PFSK-1 (cell line): ENCODE results near the gene MRPL50.

ENCODE experiments used
- FOXP2 ChIP-seq: optimal IDR thresholded peaks from 2 replicates; pipeline ENCODE3; 2011; ENCODE audit warnings: borderline replicate concordance, control low read depth, inconsistent platforms; ENCODE audit not compliant: insufficient read depth; ENCODE audit errors: extremely low read length, extremely low read depth
- POLR2AphosphoS5 ChIP-seq: IDR thresholded peaks from 2 replicates; pipeline ENCODE4 v1.6.1; 2012; ENCODE audit warnings: low read depth, mild to moderate bottlenecking, control low read depth, low read length, moderate library complexity
- SIN3A ChIP-seq: IDR thresholded peaks from 2 replicates; pipeline ENCODE4 v1.6.1; 2012; ENCODE audit warnings: mild to moderate bottlenecking, low read length, moderate library complexity, borderline replicate concordance; ENCODE audit not compliant: insufficient read depth
- TAF1 ChIP-seq: IDR thresholded peaks from 2 replicates; pipeline ENCODE4 v1.6.1; 2012; ENCODE audit warnings: low read length, control low read depth, borderline replicate concordance; ENCODE audit not compliant: insufficient read depth
- TF ChIP-seq, protein P1 (sequence below), 2 experiments: IDR thresholded peaks; 2 replicates each; pipeline versions ENCODE4 v1.6.1 to v1.8.0; 2011 to 2012; ENCODE audit warnings: low read depth in 2 of 2, low read length in 2 of 2, control low read depth in 1 of 2, inconsistent platforms in 1 of 2, mild to moderate bottlenecking in 1 of 2, moderate library complexity in 1 of 2; ENCODE audit not compliant: insufficient read depth in 1 of 2

Gene MRPL50

DNA sequence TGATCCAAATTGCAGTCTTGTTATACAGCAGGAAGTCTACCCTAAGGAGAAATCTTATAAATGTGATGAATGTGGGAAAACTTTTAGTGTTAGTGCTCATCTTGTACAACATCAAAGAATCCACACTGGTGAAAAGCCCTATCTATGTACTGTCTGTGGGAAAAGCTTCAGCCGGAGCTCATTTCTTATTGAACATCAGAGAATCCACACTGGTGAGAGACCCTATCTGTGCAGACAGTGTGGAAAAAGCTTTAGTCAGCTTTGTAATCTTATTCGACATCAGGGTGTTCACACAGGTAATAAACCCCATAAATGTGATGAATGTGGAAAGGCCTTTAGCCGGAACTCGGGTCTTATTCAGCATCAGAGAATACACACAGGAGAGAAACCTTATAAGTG, 10.7 kb upstream of the MRPL50 start:
- TF ChIP-seq TAF1 (no peak), SIN3A (no peak), POLR2AphosphoS5 (no peak), FOXP2 (no peak)
- TF ChIP-seq, protein P1, sequence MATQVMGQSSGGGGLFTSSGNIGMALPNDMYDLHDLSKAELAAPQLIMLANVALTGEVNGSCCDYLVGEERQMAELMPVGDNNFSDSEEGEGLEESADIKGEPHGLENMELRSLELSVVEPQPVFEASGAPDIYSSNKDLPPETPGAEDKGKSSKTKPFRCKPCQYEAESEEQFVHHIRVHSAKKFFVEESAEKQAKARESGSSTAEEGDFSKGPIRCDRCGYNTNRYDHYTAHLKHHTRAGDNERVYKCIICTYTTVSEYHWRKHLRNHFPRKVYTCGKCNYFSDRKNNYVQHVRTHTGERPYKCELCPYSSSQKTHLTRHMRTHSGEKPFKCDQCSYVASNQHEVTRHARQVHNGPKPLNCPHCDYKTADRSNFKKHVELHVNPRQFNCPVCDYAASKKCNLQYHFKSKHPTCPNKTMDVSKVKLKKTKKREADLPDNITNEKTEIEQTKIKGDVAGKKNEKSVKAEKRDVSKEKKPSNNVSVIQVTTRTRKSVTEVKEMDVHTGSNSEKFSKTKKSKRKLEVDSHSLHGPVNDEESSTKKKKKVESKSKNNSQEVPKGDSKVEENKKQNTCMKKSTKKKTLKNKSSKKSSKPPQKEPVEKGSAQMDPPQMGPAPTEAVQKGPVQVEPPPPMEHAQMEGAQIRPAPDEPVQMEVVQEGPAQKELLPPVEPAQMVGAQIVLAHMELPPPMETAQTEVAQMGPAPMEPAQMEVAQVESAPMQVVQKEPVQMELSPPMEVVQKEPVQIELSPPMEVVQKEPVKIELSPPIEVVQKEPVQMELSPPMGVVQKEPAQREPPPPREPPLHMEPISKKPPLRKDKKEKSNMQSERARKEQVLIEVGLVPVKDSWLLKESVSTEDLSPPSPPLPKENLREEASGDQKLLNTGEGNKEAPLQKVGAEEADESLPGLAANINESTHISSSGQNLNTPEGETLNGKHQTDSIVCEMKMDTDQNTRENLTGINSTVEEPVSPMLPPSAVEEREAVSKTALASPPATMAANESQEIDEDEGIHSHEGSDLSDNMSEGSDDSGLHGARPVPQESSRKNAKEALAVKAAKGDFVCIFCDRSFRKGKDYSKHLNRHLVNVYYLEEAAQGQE (IDR thresholded peaks at IDR 0.05; ENCODE audit: insufficient read depth in 1 of 2, low read depth in 2 of 2, low read length in 2 of 2), result no peak

DNA sequence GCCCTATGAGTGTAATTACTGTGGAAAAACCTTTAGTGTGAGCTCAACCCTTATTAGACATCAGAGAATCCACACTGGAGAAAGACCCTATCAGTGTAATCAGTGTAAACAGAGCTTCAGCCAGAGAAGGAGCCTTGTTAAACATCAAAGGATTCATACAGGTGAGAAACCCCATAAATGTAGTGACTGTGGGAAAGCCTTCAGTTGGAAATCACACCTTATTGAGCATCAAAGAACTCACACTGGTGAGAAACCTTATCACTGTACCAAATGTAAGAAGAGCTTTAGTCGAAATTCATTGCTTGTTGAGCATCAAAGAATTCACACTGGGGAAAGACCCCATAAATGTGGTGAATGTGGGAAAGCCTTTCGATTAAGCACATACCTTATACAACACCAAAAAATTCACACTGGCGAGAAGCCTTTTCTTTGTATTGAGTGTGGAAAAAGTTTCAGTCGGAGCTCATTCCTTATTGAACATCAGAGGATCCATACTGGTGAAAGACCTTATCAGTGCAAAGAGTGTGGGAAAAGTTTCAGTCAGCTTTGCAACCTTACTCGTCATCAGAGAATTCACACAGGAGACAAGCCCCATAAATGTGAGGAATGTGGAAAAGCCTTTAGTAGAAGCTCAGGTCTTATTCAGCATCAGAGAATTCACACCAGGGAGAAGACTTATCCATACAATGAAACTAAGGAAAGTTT, 10.1 kb upstream of the MRPL50 start:
- TF ChIP-seq SIN3A (no peak), FOXP2 (no peak)

DNA sequence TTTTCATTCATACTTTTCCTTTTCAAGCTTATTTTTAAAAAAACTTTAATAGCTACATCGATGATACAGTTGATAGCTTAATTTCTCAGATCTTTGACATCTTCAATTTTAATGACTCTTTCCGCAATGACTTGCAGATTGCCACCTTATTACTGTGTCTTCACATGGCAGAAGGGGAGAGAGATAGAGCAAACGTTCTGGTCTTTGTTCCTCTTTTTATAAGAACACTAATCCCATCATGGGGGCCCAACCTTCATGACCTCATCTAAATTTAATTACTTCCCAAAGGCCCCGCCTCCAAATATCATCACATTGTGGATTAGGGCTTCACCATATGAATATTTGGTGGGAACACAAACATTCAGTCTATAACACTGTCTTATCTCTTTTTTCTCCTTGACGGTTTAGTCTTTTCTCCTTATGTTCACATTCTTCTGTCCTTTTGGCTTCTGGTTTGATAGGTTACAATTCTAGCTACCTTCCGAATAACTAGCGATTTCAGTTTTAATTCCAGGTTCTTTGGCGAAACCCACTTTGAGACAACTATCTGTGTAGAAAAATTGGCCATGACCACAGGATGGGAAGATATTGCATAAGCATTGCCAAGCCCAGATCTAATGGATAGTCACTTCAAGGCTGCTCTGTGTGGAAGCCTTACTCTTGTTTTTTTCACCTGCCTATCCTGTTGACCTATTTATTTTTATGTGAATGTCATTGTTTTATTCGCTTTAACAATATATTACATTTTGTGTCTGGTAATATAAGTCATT, 5.3 kb upstream of the MRPL50 start:
- TF ChIP-seq FOXP2, result no peak
- no peak for TF ChIP-seq SIN3A
- TF ChIP-seq, protein P1 (IDR thresholded peaks at IDR 0.05; ENCODE audit: insufficient read depth in 1 of 2, low read depth in 2 of 2, low read length in 2 of 2), result no peak
- no peak for TF ChIP-seq POLR2AphosphoS5
- no peak for TF ChIP-seq TAF1

DNA sequence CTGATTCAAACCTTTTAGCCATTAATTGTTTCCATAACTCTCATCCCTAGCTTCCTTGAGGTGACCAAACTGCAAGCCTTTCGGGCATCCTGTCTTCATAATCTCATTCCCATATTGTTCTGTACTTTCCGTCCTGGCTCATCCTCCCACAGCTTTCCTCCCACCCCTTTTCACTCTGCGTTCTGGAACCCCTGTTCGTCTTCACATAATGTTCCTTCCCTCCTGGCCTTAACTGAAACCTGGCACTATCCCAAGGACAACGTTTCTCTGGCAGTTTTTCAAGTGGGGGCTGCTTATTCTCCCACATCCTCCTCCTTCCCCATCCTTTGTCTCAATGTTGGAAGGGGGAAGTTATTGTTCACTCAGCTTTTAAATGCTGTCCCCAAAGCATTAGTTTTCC, 1.7 kb upstream of the MRPL50 start:
- no peak for TF ChIP-seq TAF1
- no peak for TF ChIP-seq SIN3A
- TF ChIP-seq FOXP2, result no peak
- TF ChIP-seq, protein P1 (IDR thresholded peaks at IDR 0.05; ENCODE audit: insufficient read depth in 1 of 2, low read depth in 2 of 2, low read length in 2 of 2), result no peak
- TF ChIP-seq POLR2AphosphoS5, result no peak

DNA sequence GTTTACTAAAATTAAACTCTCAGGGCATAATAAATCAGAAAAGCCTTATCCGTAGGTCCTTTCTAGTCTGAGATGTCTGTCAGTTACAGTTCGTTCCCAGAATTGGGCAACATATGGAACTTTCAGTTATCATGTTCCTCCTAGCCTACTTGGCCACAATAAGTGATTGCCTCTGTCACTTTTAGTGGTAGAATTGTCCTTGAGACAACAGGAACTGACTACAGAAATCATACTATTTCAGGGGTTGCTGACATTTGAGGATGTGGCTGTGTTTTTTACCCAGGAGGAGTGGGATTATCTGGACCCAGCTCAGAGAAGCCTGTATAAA, 1.2 kb upstream of the MRPL50 start:
- TF ChIP-seq TAF1 (no peak), SIN3A (no peak), FOXP2 (no peak), POLR2AphosphoS5 (no peak)
- TF ChIP-seq, protein P1 (IDR thresholded peaks at IDR 0.05; ENCODE audit: insufficient read depth in 1 of 2, low read depth in 2 of 2, low read length in 2 of 2), result no peak
